Vagina (tissue), 2 donors: ENCODE measurements around the gene DBI.
"Not testable (repeated sequence)": the region's sequence is repeated elsewhere in the genome, so short reads cannot be mapped to it uniquely, and the experiment has no call there.

Experiments used
- CTCF ChIP-seq, 3 experiments: fragments of 450-650 bp in 2 of 3; fragments of 200-600 bp in 1 of 3; sonication (generic) in 1 of 3; IDR thresholded peaks; one replicate each; pipeline ENCODE4 v1.5.1; 2017 to 2019; ENCODE audit warnings: antibody characterized with exemption in 3 of 3, mild to moderate bottlenecking in 2 of 3, moderate library complexity in 2 of 3
- POLR2A ChIP-seq, 2 donors: fragments of 450-650 bp; IDR thresholded peaks; one replicate each; pipeline ENCODE4 v1.6.1; 2017; ENCODE audit warnings: antibody characterized with exemption in 2 of 2, mild to moderate bottlenecking in 2 of 2, moderate library complexity in 2 of 2
- POLR2AphosphoS5 ChIP-seq, 2 donors: sonication (generic); formaldehyde crosslinking; IDR thresholded peaks; one replicate each; pipeline ENCODE4 v1.9.0; 2017; ENCODE audit warnings: antibody characterized with exemption in 2 of 2, mild to moderate bottlenecking in 2 of 2, low read depth in 1 of 2; ENCODE audit not compliant: insufficient read depth in 1 of 2

- TF ChIP-seq CTCF (IDR thresholded peaks at IDR 0.05); POLR2A (IDR thresholded peaks at IDR 0.05); POLR2AphosphoS5 (IDR thresholded peaks at IDR 0.05; ENCODE audit: insufficient read depth in 1 of 2, low read depth in 1 of 2): not testable (repeated sequence)
Observed at GRCh38 chr2:119376406-119376805, 9.6 kb downstream of the DBI start.
